Subcutaneous abdominal adipose tissue (tissue), 5 donors: ENCODE results near the gene GBGT1.

Source experiments
- H3K27ac ChIP-seq: one replicate; pipeline ENCODE4 v1.7.0; 2013; ENCODE audit warnings: low read depth, mild to moderate bottlenecking, inconsistent platforms, low read length, moderate library complexity
- H3K27me3 ChIP-seq, 5 donors: one replicate each; pipeline ENCODE4 v1.7.0; 2013; ENCODE audit warnings: low read length in 5 of 5, inconsistent platforms in 1 of 5; ENCODE audit not compliant: control insufficient read depth in 5 of 5, insufficient read depth in 4 of 5
- H3K36me3 ChIP-seq, 5 donors: one replicate each; pipeline ENCODE4 v1.7.0; 2013; ENCODE audit warnings: low read length in 5 of 5; ENCODE audit not compliant: control insufficient read depth in 5 of 5, insufficient read depth in 5 of 5
- H3K4me1 ChIP-seq, 5 donors: one replicate each; pipeline ENCODE4 v1.7.0; 2013; ENCODE audit warnings: low read length in 5 of 5, mild to moderate bottlenecking in 3 of 5, moderate library complexity in 1 of 5; ENCODE audit not compliant: control insufficient read depth in 5 of 5, insufficient read depth in 5 of 5
- H3K4me3 ChIP-seq, 5 donors: one replicate each; pipeline ENCODE4 v1.7.0; 2013; ENCODE audit warnings: low read length in 5 of 5, low read depth in 1 of 5
- H3K9ac ChIP-seq, 5 donors: one replicate each; pipeline ENCODE4 v1.7.0; 2013; ENCODE audit warnings: low read length in 5 of 5, mild to moderate bottlenecking in 4 of 5, moderate library complexity in 3 of 5
- H3K9me3 ChIP-seq, 5 donors: one replicate each; pipeline ENCODE4 v1.7.0; 2013; ENCODE audit warnings: low read length in 5 of 5; ENCODE audit not compliant: control insufficient read depth in 5 of 5
- donor health status: healthy.
- donor health status: healthy.
- donor health status: healthy.
- donor health status: healthy.
- donor health status: healthy.

Gene GBGT1

DNA sequence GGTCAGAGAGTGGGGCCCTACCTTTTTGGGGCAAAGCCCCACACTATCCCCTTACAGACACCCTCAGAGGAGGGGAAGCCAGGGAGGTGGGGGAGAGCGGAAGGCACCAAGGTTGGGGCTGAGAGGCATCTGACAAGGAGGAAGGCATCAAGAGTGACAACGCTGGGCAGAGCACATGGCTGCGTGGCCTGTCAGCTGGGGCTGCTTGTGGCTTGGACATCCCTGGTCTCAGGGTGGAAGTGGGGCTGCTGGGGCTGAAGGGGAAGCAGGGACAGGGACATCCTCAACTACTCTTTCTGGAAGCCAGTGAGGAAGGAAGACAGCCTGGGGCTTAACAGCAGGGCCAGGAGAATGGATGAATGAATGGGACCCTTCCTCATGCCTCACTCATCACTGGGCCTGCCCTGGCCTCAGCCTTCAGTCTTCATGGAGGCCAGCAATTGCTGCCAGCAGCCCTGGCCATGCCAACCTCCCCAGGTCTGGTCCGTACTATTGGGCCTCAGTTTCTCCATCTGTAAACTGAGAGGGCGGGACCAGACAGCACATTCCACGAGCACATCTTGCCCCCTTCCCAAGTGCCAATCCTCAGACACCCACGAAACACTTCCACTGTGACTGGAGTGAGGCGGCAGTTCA is 41.7 kb downstream of the GBGT1 start:
- H3K9ac ChIP-seq = peak overlapping the region in 3 of 5 donors; percentile 22 to 56 (median 56)
- no peaks in the 10 kb centered on the region for H3K9me3 ChIP-seq
- H3K4me1 ChIP-seq = peaks cover 25 to 89% (median 81%) of the 10 kb centered on the region in 5 donors
- H3K36me3 ChIP-seq = peaks cover 0 to 1% (median 0%) of the 10 kb centered on the region in 5 donors
- peak overlapping the region; percentile 82 for H3K27ac ChIP-seq
- no peaks in the 10 kb centered on the region for H3K27me3 ChIP-seq
- H3K4me3 ChIP-seq = peak overlapping the region in 1 of 5 donors; percentile 60

DNA sequence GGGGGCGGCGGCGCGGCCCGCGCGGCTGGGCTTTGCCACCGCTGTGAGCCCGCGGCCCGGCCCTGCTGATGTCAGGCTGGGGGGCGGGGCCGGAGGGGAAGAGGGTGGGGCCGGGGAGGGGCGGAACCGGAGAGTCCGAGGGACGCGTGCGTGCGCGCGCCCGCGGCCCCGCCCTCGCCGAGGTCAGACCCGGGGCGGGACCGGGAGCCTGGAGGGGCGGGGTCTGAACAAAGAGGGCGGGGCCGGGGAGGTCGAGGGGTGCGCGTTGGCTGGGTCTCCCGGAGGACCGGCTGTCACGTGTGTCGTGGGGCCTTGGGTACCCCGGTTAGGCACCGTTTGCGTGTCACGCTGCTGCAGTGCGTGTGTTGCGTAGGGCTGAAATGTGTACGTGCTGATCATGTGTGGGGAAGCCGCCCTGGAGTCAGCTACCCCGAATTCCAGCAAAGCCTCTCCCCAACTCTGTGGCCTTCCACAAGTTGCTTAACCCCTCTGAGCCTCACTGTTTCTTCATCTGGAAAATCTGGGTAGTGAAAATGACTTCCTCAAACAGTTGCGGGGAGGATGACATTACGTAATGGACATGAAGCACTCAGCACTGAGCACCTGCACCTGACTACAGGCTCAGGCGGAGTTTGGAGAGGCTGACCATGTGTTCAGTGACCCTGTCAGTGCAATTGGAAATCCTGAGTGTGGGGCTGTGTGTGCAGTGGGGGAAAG is 42.4 kb downstream of the GBGT1 start, which contains the start of gene RALGDS:
RALGDS (minus strand) TSS at position 43 of the 717 bp plus-strand sequence. CDS start 86 bp downstream, outside the sequence.
- H3K9ac ChIP-seq = peak within 1 kb of the TSS; percentile 86 to 97 (median 88)
- peaks cover 23 to 89% (median 81%) of the 10 kb centered on the region in 5 donors for H3K4me1 ChIP-seq
- H3K27me3 ChIP-seq = no peaks in the 10 kb centered on the region
- H3K4me3 ChIP-seq = peak within 1 kb of the TSS; percentile 78 to 90 (median 84)
- H3K36me3 ChIP-seq = peaks cover 0 to 4% (median 0%) of the 10 kb centered on the region in 5 donors
- H3K9me3 ChIP-seq = no peaks in the 10 kb centered on the region
- peak within 1 kb of the TSS; percentile 95 for H3K27ac ChIP-seq

- Histone ChIP-seq H3K27me3 (no peaks in the 10 kb centered on the region), H3K36me3 (peaks cover 0 to 4% (median 0%) of the 10 kb centered on the region in 5 donors), H3K4me1 (peaks cover 21 to 89% (median 82%) of the 10 kb centered on the region in 5 donors), H3K9ac (peak overlapping the region in 4 of 5 donors; percentile 86 to 92 (median 88)), H3K9me3 (no peaks in the 10 kb centered on the region), H3K4me3 (peak overlapping the region; percentile 78 to 90 (median 84)), H3K27ac (peak overlapping the region; percentile 95)
These were observed 43.1 kb downstream of the GBGT1 start for GRCh38 chr9:133120501-133121197.

GRCh38 chr9:133119846-133120500 is 43.7 kb downstream of the GBGT1 start:
- peak overlapping the region; percentile 95 for H3K27ac ChIP-seq
- H3K9ac ChIP-seq = peak overlapping the region; percentile 86 to 97 (median 88)
- peak overlapping the region; percentile 78 to 90 (median 84) for H3K4me3 ChIP-seq
- peaks cover 0 to 4% (median 0%) of the 10 kb centered on the region in 5 donors for H3K36me3 ChIP-seq
- no peaks in the 10 kb centered on the region for H3K9me3 ChIP-seq
- H3K27me3 ChIP-seq = no peaks in the 10 kb centered on the region
- H3K4me1 ChIP-seq = peaks cover 26 to 89% (median 83%) of the 10 kb centered on the region in 5 donors

DNA sequence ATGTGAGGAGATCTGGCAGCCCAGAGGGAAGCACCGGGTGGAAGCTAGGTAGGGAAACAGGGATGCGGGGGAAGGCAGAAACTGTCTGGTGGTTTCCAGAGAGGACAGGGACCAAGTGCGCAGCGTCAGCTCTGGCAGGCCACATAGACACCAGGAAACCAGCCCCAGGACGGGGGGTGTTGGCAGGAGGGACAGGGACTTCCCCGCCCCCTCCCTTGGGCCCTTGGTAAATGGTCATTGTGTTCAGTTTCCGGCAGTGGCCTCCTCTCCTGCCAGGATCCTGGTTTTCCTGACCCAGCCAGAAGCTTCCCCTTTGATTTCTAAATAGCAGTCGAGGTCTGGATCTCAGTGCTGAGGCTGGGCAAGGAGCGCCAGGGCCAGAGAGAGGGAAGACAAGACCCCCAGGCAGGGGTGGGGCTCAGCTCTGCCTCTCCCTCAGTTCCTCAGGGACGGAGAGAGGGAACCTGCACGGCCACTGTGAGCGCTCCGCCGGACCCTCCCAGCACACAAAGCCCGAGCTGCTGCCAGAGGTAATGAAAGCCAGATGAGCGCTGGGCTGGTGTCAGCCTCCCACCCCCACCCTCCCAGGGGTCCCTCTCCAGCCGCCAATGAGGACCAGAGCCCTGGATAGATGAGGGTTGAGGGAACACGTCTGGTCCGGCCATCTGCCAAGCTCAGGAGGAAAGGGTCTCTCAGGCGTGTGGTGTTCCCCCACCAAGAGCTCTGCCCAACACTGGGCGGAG is 44.4 kb downstream of the GBGT1 start:
- Histone ChIP-seq H3K27ac (peak overlapping the region; percentile 95), H3K9ac (peak overlapping the region; percentile 35 to 97 (median 88)), H3K27me3 (no peaks in the 10 kb centered on the region), H3K4me1 (peaks cover 30 to 90% (median 85%) of the 10 kb centered on the region in 5 donors), H3K4me3 (peak overlapping the region; percentile 59 to 90 (median 84)), H3K36me3 (peaks cover 0 to 4% (median 0%) of the 10 kb centered on the region in 5 donors), H3K9me3 (no peaks in the 10 kb centered on the region)

DNA sequence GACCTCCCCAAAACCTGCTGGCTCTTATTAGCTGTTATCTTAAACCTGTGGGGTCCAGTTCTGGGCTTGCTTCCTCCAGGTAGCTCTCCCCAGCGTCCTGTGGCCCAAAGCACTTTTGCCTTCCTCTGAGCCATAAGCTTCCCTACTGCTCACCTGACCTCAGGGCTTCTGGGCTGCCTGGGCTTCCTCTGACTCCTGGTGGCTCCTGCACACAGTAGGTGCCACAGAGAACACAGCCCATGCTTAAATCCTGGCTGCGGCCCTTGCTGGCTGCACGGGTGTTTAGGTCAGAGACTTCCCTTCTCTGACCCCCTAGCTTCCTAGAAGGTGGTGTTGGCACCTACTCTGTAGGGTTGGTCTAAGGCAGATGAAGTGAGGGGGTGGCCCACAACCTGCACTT is 45.1 kb downstream of the GBGT1 start:
- Histone ChIP-seq H3K36me3 (peaks cover 0 to 4% (median 0%) of the 10 kb centered on the region in 5 donors), H3K27me3 (no peaks in the 10 kb centered on the region), H3K9me3 (no peaks in the 10 kb centered on the region), H3K4me3 (peak overlapping the region; percentile 44 to 90 (median 84)), H3K9ac (peak overlapping the region in 2 of 5 donors; percentile 35 to 97), H3K27ac (peak overlapping the region; percentile 95), H3K4me1 (peaks cover 35 to 97% (median 92%) of the 10 kb centered on the region in 5 donors)

DNA sequence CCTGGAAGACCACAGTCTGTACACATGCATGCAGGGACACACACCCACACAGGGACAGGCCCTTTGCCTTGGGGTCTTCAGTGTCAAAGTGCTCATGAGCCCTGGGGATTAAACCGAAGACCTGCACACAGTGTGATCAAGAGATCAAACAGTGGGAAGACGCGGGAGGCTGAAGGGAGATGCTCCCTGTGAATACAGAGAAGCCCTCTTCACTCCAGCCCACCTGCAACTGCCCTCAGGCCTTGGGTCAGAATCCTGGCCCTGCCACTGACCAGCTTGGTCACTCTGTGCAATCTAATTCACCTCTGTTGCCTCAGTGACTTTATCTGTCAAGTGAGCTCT is 45.6 kb downstream of the GBGT1 start:
- peaks cover 36 to 97% (median 92%) of the 10 kb centered on the region in 5 donors for H3K4me1 ChIP-seq
- H3K4me3 ChIP-seq = peak overlapping the region in 4 of 5 donors; percentile 32 to 90 (median 66)
- H3K27ac ChIP-seq = peak overlapping the region; percentile 95
- peak overlapping the region in 3 of 5 donors; percentile 26 to 97 (median 27) for H3K9ac ChIP-seq
- H3K9me3 ChIP-seq = no peaks in the 10 kb centered on the region
- H3K27me3 ChIP-seq = no peaks in the 10 kb centered on the region
- H3K36me3 ChIP-seq = peaks cover 0 to 4% (median 0%) of the 10 kb centered on the region in 5 donors

GRCh38 chr9:133117271-133118178 is 46.2 kb downstream of the GBGT1 start:
- Histone ChIP-seq H3K4me3 (peak overlapping the region in 2 of 5 donors; percentile 32 to 90), H3K27ac (peak overlapping the region; percentile 95), H3K4me1 (peaks cover 39 to 97% (median 93%) of the 10 kb centered on the region in 5 donors), H3K9ac (peak overlapping the region in 2 of 5 donors; percentile 54 to 97), H3K27me3 (no peaks in the 10 kb centered on the region), H3K36me3 (peaks cover 0 to 4% (median 0%) of the 10 kb centered on the region in 5 donors), H3K9me3 (no peaks in the 10 kb centered on the region)
